HepG2 (cell line): ENCODE results near the gene PURB.
"Not testable (repeated sequence)": the region's sequence is repeated elsewhere in the genome, so short reads cannot be mapped to it uniquely, and the experiment has no call there.

ENCODE experiments used
- ASH2L ChIP-seq: fragments of 300-600, 200-600 bp; sonication (generic); IDR thresholded peaks from 2 replicates; pipeline ENCODE4 v1.7.0; 2017; ENCODE audit warnings: low read depth, mild to moderate bottlenecking, moderate library complexity, mixed read lengths, low read length; ENCODE audit not compliant: insufficient read length
- CEBPZ ChIP-seq: IDR thresholded peaks from 2 replicates; pipeline ENCODE4 v1.6.1; 2012; ENCODE audit warnings: low read length, improper control_type of control experiment
- CENPT ChIP-seq: sonication (generic); formaldehyde crosslinking; IDR thresholded peaks from 2 replicates; pipeline ENCODE4 v1.8.0; 2022; ENCODE audit warnings: low read depth, mild to moderate bottlenecking, moderate library complexity, missing genetic modification reagents
- HMGA1 ChIP-seq: sonication (generic); formaldehyde crosslinking; conservative IDR thresholded peaks from 2 replicates; pipeline ENCODE4 v1.4.0; 2020; ENCODE audit warnings: missing genetic modification reagents
- POLR2A ChIP-seq, 2 experiments: IDR thresholded peaks; 2 replicates each; pipeline ENCODE4 v1.6.1; 2011; ENCODE audit warnings: low read depth in 2 of 2, low read length in 2 of 2, mild to moderate bottlenecking in 1 of 2, moderate library complexity in 1 of 2; ENCODE audit not compliant: insufficient read depth in 1 of 2
- SOX13 ChIP-seq, 3 experiments: fragments of 450-650 bp in 1 of 3; sonication (generic) in 1 of 3; formaldehyde crosslinking in 1 of 3; IDR thresholded peaks in 2 of 3; conservative IDR thresholded peaks in 1 of 3; 2 replicates each; pipeline versions ENCODE4 v1.5.0 to v1.6.1; 2016 to 2020; ENCODE audit warnings: antibody characterized with exemption in 1 of 3, mild to moderate bottlenecking in 1 of 3, missing compliant biosample characterization in 1 of 3, missing genetic modification reagents in 1 of 3, moderate library complexity in 1 of 3
- SP1 ChIP-seq, 2 experiments: fragments of 450-650 bp in 1 of 2; sonication (generic) in 1 of 2; formaldehyde crosslinking in 1 of 2; IDR thresholded peaks; 2 replicates each; pipeline versions ENCODE4 v1.4.0 to v1.6.1; 2016 to 2020; ENCODE audit warnings: missing genetic modification reagents in 1 of 2
- SRF ChIP-seq: IDR thresholded peaks from 2 replicates; pipeline ENCODE4 v1.6.1; 2011; ENCODE audit warnings: mild to moderate bottlenecking, low read depth, low read length, moderate library complexity
- STAG1 ChIP-seq: sonication (generic); formaldehyde crosslinking; IDR thresholded peaks from 2 replicates; pipeline ENCODE4 v1.4.0; 2020; ENCODE audit warnings: missing genetic modification reagents
- ZBTB39 ChIP-seq: sonication (generic); formaldehyde crosslinking; IDR thresholded peaks from 2 replicates; pipeline ENCODE4 v1.5.0; 2020; ENCODE audit warnings: missing genetic modification reagents
- ZNF580 ChIP-seq: IDR thresholded peaks from 2 replicates; pipeline ENCODE4 v1.6.1; 2016; ENCODE audit warnings: low read depth, borderline replicate concordance
- TF ChIP-seq, protein P1 (sequence below): sonication (generic); formaldehyde crosslinking; IDR thresholded peaks from 2 replicates; pipeline ENCODE4 v1.4.0; 2020; ENCODE audit warnings: missing genetic modification reagents
- TF ChIP-seq, protein P2 (sequence below): sonication (generic); formaldehyde crosslinking; IDR thresholded peaks from 2 replicates; pipeline ENCODE4 v1.5.0; 2020; ENCODE audit warnings: mild to moderate bottlenecking, missing genetic modification reagents, moderate library complexity
- TF ChIP-seq, protein P3 (sequence below): sonication (generic); formaldehyde crosslinking; IDR thresholded peaks from 2 replicates; pipeline ENCODE4 v1.4.0; 2020; ENCODE audit warnings: missing genetic modification reagents

- not testable (repeated sequence) for TF ChIP-seq SOX13 (IDR thresholded peaks at IDR 0.05); SOX13 (CRISPR knock-in tag; conservative IDR thresholded peaks at IDR 0.05 in 1 of 2, IDR thresholded peaks at IDR 0.05 in 1 of 2); ASH2L; HMGA1 (CRISPR knock-in tag); SRF; CEBPZ; POLR2A (IDR thresholded peaks at IDR 0.05; ENCODE audit: insufficient read depth in 1 of 2, low read depth in 2 of 2, low read length in 2 of 2); SP1 (IDR thresholded peaks at IDR 0.05); SP1 (CRISPR knock-in tag; IDR thresholded peaks at IDR 0.05); ZNF580 (CRISPR knock-in tag); CENPT (CRISPR knock-in tag); ZBTB39 (CRISPR knock-in tag); STAG1 (CRISPR knock-in tag)
- TF ChIP-seq, protein P1, sequence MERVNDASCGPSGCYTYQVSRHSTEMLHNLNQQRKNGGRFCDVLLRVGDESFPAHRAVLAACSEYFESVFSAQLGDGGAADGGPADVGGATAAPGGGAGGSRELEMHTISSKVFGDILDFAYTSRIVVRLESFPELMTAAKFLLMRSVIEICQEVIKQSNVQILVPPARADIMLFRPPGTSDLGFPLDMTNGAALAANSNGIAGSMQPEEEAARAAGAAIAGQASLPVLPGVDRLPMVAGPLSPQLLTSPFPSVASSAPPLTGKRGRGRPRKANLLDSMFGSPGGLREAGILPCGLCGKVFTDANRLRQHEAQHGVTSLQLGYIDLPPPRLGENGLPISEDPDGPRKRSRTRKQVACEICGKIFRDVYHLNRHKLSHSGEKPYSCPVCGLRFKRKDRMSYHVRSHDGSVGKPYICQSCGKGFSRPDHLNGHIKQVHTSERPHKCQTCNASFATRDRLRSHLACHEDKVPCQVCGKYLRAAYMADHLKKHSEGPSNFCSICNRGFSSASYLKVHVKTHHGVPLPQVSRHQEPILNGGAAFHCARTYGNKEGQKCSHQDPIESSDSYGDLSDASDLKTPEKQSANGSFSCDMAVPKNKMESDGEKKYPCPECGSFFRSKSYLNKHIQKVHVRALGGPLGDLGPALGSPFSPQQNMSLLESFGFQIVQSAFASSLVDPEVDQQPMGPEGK (CRISPR knock-in tag) = not testable (repeated sequence)
- TF ChIP-seq, protein P2, sequence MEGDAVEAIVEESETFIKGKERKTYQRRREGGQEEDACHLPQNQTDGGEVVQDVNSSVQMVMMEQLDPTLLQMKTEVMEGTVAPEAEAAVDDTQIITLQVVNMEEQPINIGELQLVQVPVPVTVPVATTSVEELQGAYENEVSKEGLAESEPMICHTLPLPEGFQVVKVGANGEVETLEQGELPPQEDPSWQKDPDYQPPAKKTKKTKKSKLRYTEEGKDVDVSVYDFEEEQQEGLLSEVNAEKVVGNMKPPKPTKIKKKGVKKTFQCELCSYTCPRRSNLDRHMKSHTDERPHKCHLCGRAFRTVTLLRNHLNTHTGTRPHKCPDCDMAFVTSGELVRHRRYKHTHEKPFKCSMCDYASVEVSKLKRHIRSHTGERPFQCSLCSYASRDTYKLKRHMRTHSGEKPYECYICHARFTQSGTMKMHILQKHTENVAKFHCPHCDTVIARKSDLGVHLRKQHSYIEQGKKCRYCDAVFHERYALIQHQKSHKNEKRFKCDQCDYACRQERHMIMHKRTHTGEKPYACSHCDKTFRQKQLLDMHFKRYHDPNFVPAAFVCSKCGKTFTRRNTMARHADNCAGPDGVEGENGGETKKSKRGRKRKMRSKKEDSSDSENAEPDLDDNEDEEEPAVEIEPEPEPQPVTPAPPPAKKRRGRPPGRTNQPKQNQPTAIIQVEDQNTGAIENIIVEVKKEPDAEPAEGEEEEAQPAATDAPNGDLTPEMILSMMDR (CRISPR knock-in tag) = not testable (repeated sequence)
- TF ChIP-seq, protein P3, sequence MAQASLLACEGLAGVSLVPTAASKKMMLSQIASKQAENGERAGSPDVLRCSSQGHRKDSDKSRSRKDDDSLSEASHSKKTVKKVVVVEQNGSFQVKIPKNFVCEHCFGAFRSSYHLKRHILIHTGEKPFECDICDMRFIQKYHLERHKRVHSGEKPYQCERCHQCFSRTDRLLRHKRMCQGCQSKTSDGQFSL (CRISPR knock-in tag) = not testable (repeated sequence)
Measured at GRCh38 chr7:44871918-44872317, 13.4 kb downstream of the PURB start.
